IMR-90 (cell line): ENCODE measurements around the gene TMEM144. TPM values are rescaled to one million over a fixed set of nuclear protein-coding genes. Genes with fewer than 3 reads are reported as not detected.

ENCODE experiments used
- ATAC-seq: fragments of 200-7000 bp; cut with Tn5 transposase; 2 replicates; pipeline ENCODE4 v1.9.1; 2020; ENCODE audit warnings: low read depth, mild to moderate bottlenecking, moderate library complexity
- BruUV-seq: library from RNA; stranded (reverse); fragments of 400-500 nt; replicated peaks from 2 replicates; lab custom pipeline; 2021; lab: Mats Ljungman, UMichigan
- CTCF ChIA-PET: fragments of 300-600 bp; formaldehyde crosslinking; extraction: SDS; loops from one replicate; lab custom pipeline; 2021; ENCODE audit warnings: antibody characterized with exemption; lab: Yijun Ruan, JAX
- POLR2A ChIA-PET: fragments of 300-600 bp; sonication (Branson Sonifier 250); formaldehyde crosslinking; loops from one replicate; lab custom pipeline; 2022; ENCODE audit warnings: antibody characterized with exemption; ENCODE audit not compliant: unreplicated experiment; lab: Charles Lee
- DNase-seq: peaks from one replicate; pipeline ENCODE4 v3.0.0; 2013
- H2AFZ ChIP-seq: replicated peaks from 2 replicates; pipeline ENCODE3; 2013; ENCODE audit warnings: low read length, mild to moderate bottlenecking; ENCODE audit not compliant: poor library complexity
- H2AK5ac ChIP-seq: 2 replicates; pipeline ENCODE4 v1.6.1; 2013; ENCODE audit warnings: low read depth, low read length, inconsistent platforms
- H2AK9ac ChIP-seq: replicated peaks from 2 replicates; pipeline ENCODE3; 2013; ENCODE audit warnings: mild to moderate bottlenecking, low read depth, low read length, moderate library complexity; ENCODE audit not compliant: poor library complexity
- H2BK120ac ChIP-seq: 2 replicates; pipeline ENCODE4 v1.6.1; 2013; ENCODE audit warnings: low read depth, low read length, inconsistent platforms
- H2BK15ac ChIP-seq: 3 replicates; pipeline ENCODE4 v1.6.1; 2013; ENCODE audit warnings: low read depth, low read length, inconsistent platforms
- H2BK20ac ChIP-seq: 2 replicates; pipeline ENCODE4 v1.6.1; 2013; ENCODE audit warnings: low read depth, mild to moderate bottlenecking, inconsistent platforms, low read length, moderate library complexity
- H2BK5ac ChIP-seq: 2 replicates; pipeline ENCODE4 v1.6.1; 2013; ENCODE audit warnings: mild to moderate bottlenecking, low read depth, low read length, inconsistent platforms; ENCODE audit not compliant: poor library complexity, severe bottlenecking
- H3K14ac ChIP-seq: replicated peaks from 2 replicates; pipeline ENCODE4 v1.6.1; 2013; ENCODE audit warnings: low read depth, low read length, inconsistent platforms
- H3K18ac ChIP-seq: 2 replicates; pipeline ENCODE4 v1.6.1; 2013; ENCODE audit warnings: low read depth, low read length, control low read depth
- H3K23ac ChIP-seq: 2 replicates; pipeline ENCODE4 v1.6.1; 2013; ENCODE audit warnings: low read depth, low read length, inconsistent platforms
- H3K27ac ChIP-seq: 2 replicates; pipeline ENCODE4 v1.5.1; 2013; ENCODE audit warnings: mild to moderate bottlenecking, control low read depth, low read length; ENCODE audit not compliant: insufficient read depth
- H3K27me3 ChIP-seq: 2 replicates; pipeline ENCODE4 v1.6.1; 2013; ENCODE audit warnings: low read length; ENCODE audit not compliant: control insufficient read depth, insufficient read depth
- H3K36me3 ChIP-seq: 2 replicates; pipeline ENCODE4 v1.6.1; 2013; ENCODE audit warnings: low read length, mixed read lengths; ENCODE audit not compliant: control insufficient read depth, insufficient read depth
- H3K4ac ChIP-seq: 2 replicates; pipeline ENCODE4 v1.6.1; 2013; ENCODE audit warnings: low read depth, low read length, inconsistent platforms
- H3K4me1 ChIP-seq: 2 replicates; pipeline ENCODE4 v1.6.1; 2013; ENCODE audit warnings: low read length, mixed read lengths; ENCODE audit not compliant: control insufficient read depth, insufficient read depth
- H3K4me2 ChIP-seq: 2 replicates; pipeline ENCODE4 v1.6.1; 2013; ENCODE audit warnings: low read depth, mild to moderate bottlenecking, control low read depth, low read length, moderate library complexity
- H3K4me3 ChIP-seq: 2 replicates; pipeline ENCODE4 v1.5.1; 2013; ENCODE audit warnings: low read depth, mild to moderate bottlenecking, control low read depth, low read length, moderate library complexity; ENCODE audit not compliant: insufficient read depth
- H3K56ac ChIP-seq: 2 replicates; pipeline ENCODE4 v1.6.1; 2013; ENCODE audit warnings: low read length, inconsistent platforms; ENCODE audit not compliant: insufficient read depth; ENCODE audit errors: extremely low read depth
- H3K79me1 ChIP-seq, 2 experiments: 2 replicates each; pipeline ENCODE4 v1.6.1; 2013; ENCODE audit warnings: low read length in 2 of 2, inconsistent platforms in 1 of 2, low read depth in 1 of 2
- H3K9ac ChIP-seq: 2 replicates; pipeline ENCODE4 v1.6.1; 2013; ENCODE audit warnings: low read depth, low read length, control low read depth
- H3K9me1 ChIP-seq: 2 replicates; pipeline ENCODE4 v1.6.1; 2013; ENCODE audit warnings: low read length, inconsistent platforms; ENCODE audit not compliant: insufficient read depth
- H3K9me3 ChIP-seq: 2 replicates; pipeline ENCODE4 v1.6.1; 2013; ENCODE audit warnings: low read length; ENCODE audit not compliant: control insufficient read depth, insufficient read depth
- H4K20me1 ChIP-seq: 2 replicates; pipeline ENCODE4 v1.6.1; 2013; ENCODE audit warnings: low read length, inconsistent platforms; ENCODE audit not compliant: insufficient read depth
- H4K5ac ChIP-seq: 2 replicates; pipeline ENCODE4 v1.6.1; 2013; ENCODE audit warnings: mild to moderate bottlenecking, low read depth, low read length, control low read depth
- H4K8ac ChIP-seq, 2 experiments: 2 replicates each; pipeline ENCODE4 v1.6.1; 2013; ENCODE audit warnings: low read depth in 2 of 2, low read length in 2 of 2, control low read depth in 1 of 2, inconsistent platforms in 1 of 2
- H4K91ac ChIP-seq: 2 replicates; pipeline ENCODE4 v1.6.1; 2013; ENCODE audit warnings: low read depth, low read length, inconsistent platforms; ENCODE audit not compliant: insufficient read depth
- CEBPB ChIP-seq: IDR thresholded peaks from 2 replicates; pipeline ENCODE4 v1.6.1; 2012; ENCODE audit warnings: low read depth, low read length, improper control_type of control experiment
- CHD1 ChIP-seq: IDR thresholded peaks from 2 replicates; pipeline ENCODE4 v1.6.1; 2012; ENCODE audit warnings: low read depth, low read length, improper control_type of control experiment
- CTCF ChIP-seq: conservative IDR thresholded peaks from 2 replicates; pipeline ENCODE4 v1.5.1; 2012; ENCODE audit warnings: mild to moderate bottlenecking, low read depth, low read length, improper control_type of control experiment
- ELK1 ChIP-seq: fragments of 150-350 bp; IDR thresholded peaks from 2 replicates; pipeline ENCODE4 v1.6.1; 2016; ENCODE audit warnings: low read depth, mild to moderate bottlenecking, low read length, moderate library complexity, borderline replicate concordance
- FOS ChIP-seq: fragments of 150-350 bp; IDR thresholded peaks from 2 replicates; pipeline ENCODE4 v1.6.1; 2016; ENCODE audit warnings: low read depth, low read length
- MAFK ChIP-seq: IDR thresholded peaks from 2 replicates; pipeline ENCODE4 v1.6.1; 2012; ENCODE audit warnings: low read depth, low read length, improper control_type of control experiment
- MAZ ChIP-seq: IDR thresholded peaks from 2 replicates; pipeline ENCODE4 v1.6.1; 2012; ENCODE audit warnings: low read depth, mild to moderate bottlenecking, low read length, improper control_type of control experiment, moderate library complexity, borderline replicate concordance
- MXI1 ChIP-seq: IDR thresholded peaks from 2 replicates; pipeline ENCODE4 v1.6.1; 2012; ENCODE audit warnings: low read depth, mild to moderate bottlenecking, low read length, moderate library complexity, borderline replicate concordance
- NFE2L2 ChIP-seq: fragments of 150-350 bp; IDR thresholded peaks from 2 replicates; pipeline ENCODE4 v1.6.1; 2016; ENCODE audit warnings: low read depth, mild to moderate bottlenecking, low read length
- POLR2A ChIP-seq: IDR thresholded peaks from 2 replicates; pipeline ENCODE4 v1.6.1; 2012; ENCODE audit warnings: mild to moderate bottlenecking, low read depth, low read length
- RAD21 ChIP-seq: IDR thresholded peaks from 2 replicates; pipeline ENCODE4 v1.6.1; 2012; ENCODE audit warnings: low read length, improper control_type of control experiment
- RCOR1 ChIP-seq: IDR thresholded peaks from 2 replicates; pipeline ENCODE4 v1.6.1; 2012; ENCODE audit warnings: mild to moderate bottlenecking, low read length, improper control_type of control experiment; ENCODE audit not compliant: insufficient replicate concordance
- SMC3 ChIP-seq: fragments of 150-350 bp; IDR thresholded peaks from 2 replicates; pipeline ENCODE4 v1.6.1; 2016; ENCODE audit warnings: low read depth, mild to moderate bottlenecking, antibody characterized with exemption, low read length, moderate library complexity
- USF2 ChIP-seq: fragments of 150-350 bp; IDR thresholded peaks from 2 replicates; pipeline ENCODE4 v1.6.1; 2017; ENCODE audit warnings: mild to moderate bottlenecking, antibody characterized with exemption, low read length, low read depth
- WGBS, 2 experiments: methylation state at CpG; one replicate each; pipeline versions ENCODE4 v1.1.5 to v1.1.7; 2013; ENCODE audit warnings: missing lambda C conversion rate in 2 of 2; ENCODE audit not compliant: insufficient read length in 1 of 2; ENCODE audit errors: extremely low coverage in 2 of 2; 5-methylcytosine and 5-hydroxymethylcytosine counted together
- dilution Hi-C: fragments of 300-500 bp; cut with HindIII; formaldehyde crosslinking; loops from one replicate; pipeline ENCODE4 v1.14.3; 2018; ENCODE audit warnings: low sequenced_read_pairs; ENCODE audit not compliant: unreplicated experiment
- in situ Hi-C: fragments of 300-500 bp; cut with MboI; formaldehyde crosslinking; loops from 3 replicates; pipeline ENCODE4 v1.14.3; 2019; ENCODE audit warnings: low sequenced_read_pairs, inconsistent platforms, mixed read lengths
- intact Hi-C: fragments of 100-400 bp; cut with micrococcal nuclease; formaldehyde crosslinking; loops from 2 replicates; pipeline ENCODE4 v1.10.0; 2022
- polyA plus RNA-seq, 3 experiments: library from polyadenylated mRNA; depleted of rRNA; stranded (reverse); fragments of >200 nt; gene quantifications; 2 replicates each; pipeline ENCODE4 v1.2.3, GENCODE V29; 2012; ENCODE audit warnings: low replicate concordance in 1 of 3
- total RNA-seq: library from RNA; depleted of rRNA; stranded (reverse); fragments of >200 nt; gene quantifications from 2 replicates; pipeline ENCODE4 v1.2.3, GENCODE V29; 2012

The TMEM144 gene
- total and polyA plus RNA-seq, 2 of the 4 experiments (the other 2 are of a cell fraction) = 0.58 to 2.2 TPM

- ATAC-seq (no peak), DNase-seq (no peak)
- H4K20me1 ChIP-seq = no peaks in the 10 kb centered on the region
- H3K27me3 ChIP-seq = peaks cover 3% of the 10 kb centered on the region; the same call in 1 of the 2 replicates
- intact Hi-C loops (no loop called here), dilution Hi-C loops (no loop called here), in situ Hi-C loops (no loop called here)
- ChIA-PET CTCF (no interaction called here), POLR2A (no interaction called here)
- no peak overlapping the region for H3K9ac ChIP-seq
- no peak overlapping the region for H4K91ac ChIP-seq
- no peak overlapping the region for H2AK9ac ChIP-seq
- H3K9me1 ChIP-seq = no peaks in the 10 kb centered on the region
- no peak overlapping the region for H4K5ac ChIP-seq
- no peak overlapping the region for H3K18ac ChIP-seq
- no peak overlapping the region for H3K27ac ChIP-seq
- TF ChIP-seq CTCF (no peak), RAD21 (no peak), FOS (no peak), USF2 (no peak), CEBPB (no peak), NFE2L2 (no peak), CHD1 (no peak), POLR2A (no peak), RCOR1 (no peak), SMC3 (no peak), MXI1 (no peak), MAFK (no peak), MAZ (no peak), ELK1 (no peak)
- H3K4me1 ChIP-seq = no peaks in the 10 kb centered on the region
- no peak overlapping the region for H2BK5ac ChIP-seq
- no peaks in the 10 kb centered on the region for H3K36me3 ChIP-seq
- H2AFZ ChIP-seq = no peak overlapping the region
- BruUV-seq = no TSS peak
- H2BK15ac ChIP-seq = no peak overlapping the region
- no peak overlapping the region for H3K23ac ChIP-seq
- H3K14ac ChIP-seq = no peak overlapping the region
- no peak overlapping the region for H2BK20ac ChIP-seq
- no peak overlapping the region for H3K4me3 ChIP-seq
- H3K4ac ChIP-seq = no peak overlapping the region
- H2AK5ac ChIP-seq = no peak overlapping the region
- no peak overlapping the region for H4K8ac ChIP-seq
- no CpG with 5 or more reads among the region's 2 CpGs for WGBS, 2 experiments
- no peak overlapping the region for H3K56ac ChIP-seq
- H3K9me3 ChIP-seq = no peaks in the 10 kb centered on the region
- no peak overlapping the region for H2BK120ac ChIP-seq
- no peak overlapping the region for H3K4me2 ChIP-seq
- H3K79me1 ChIP-seq = no peaks in the 10 kb centered on the region
Measured at GRCh38 chr4:158203436-158203835, 6.8 kb upstream of the TMEM144 start.
